Esophagus muscularis mucosa (tissue), 4 donors: ENCODE results near the gene PRR15L. TPM values are rescaled to one million over a fixed set of nuclear protein-coding genes. Genes with fewer than 3 reads are reported as not detected.
A peak's percentile ranks its signal among the peaks of the same experiment; 100 is the strongest.

Experiments
- DNase-seq: peaks from one replicate; pipeline ENCODE4 v3.0.0-alpha.2; 2017; ENCODE audit errors: extremely low spot score
- H3K27ac ChIP-seq, 4 donors: fragments of 200-600 bp; sonication (generic); replicated peaks in 1 of 4; 1 replicate in 3 of 4; 2 replicates in 1 of 4; pipeline ENCODE4 v1.5.1; 2016 to 2019; ENCODE audit warnings: mild to moderate bottlenecking in 1 of 4
- H3K27me3 ChIP-seq, 4 donors: fragments of 200-600 bp; sonication (generic); one replicate each; pipeline versions ENCODE4 v1.5.1 to v1.6.0; 2016 to 2019
- H3K36me3 ChIP-seq, 4 donors: fragments of 200-600 bp; sonication (generic); one replicate each; pipeline ENCODE4 v1.5.1; 2016 to 2019
- H3K4me1 ChIP-seq, 4 donors: fragments of 200-600 bp; sonication (generic); one replicate each; pipeline ENCODE4 v1.5.1; 2016 to 2019
- H3K4me3 ChIP-seq, 4 donors: fragments of 200-600 bp; sonication (generic); 1 replicate in 2 of 4; 2 replicates in 2 of 4; pipeline ENCODE4 v1.5.1; 2016 to 2019; ENCODE audit warnings: mild to moderate bottlenecking in 4 of 4, moderate library complexity in 1 of 4
- H3K9me3 ChIP-seq, 4 donors: fragments of 200-600 bp; sonication (generic); 1 replicate in 3 of 4; 2 replicates in 1 of 4; pipeline ENCODE4 v1.5.1; 2016 to 2019
- CTCF ChIP-seq, 3 experiments: fragments of 200-600 bp in 2 of 3; fragments of 450-650 bp in 1 of 3; sonication (generic) in 2 of 3; IDR thresholded peaks; one replicate each; pipeline ENCODE4 v1.5.1; 2017 to 2019; ENCODE audit warnings: antibody characterized with exemption in 3 of 3, mild to moderate bottlenecking in 2 of 3, moderate library complexity in 1 of 3
- EP300 ChIP-seq: sonication (generic); formaldehyde crosslinking; IDR thresholded peaks from one replicate; pipeline ENCODE4 v1.6.1; 2017; ENCODE audit warnings: antibody characterized with exemption
- POLR2A ChIP-seq: fragments of 450-650 bp; IDR thresholded peaks from one replicate; pipeline ENCODE4 v1.6.1; 2017; ENCODE audit warnings: antibody characterized with exemption, moderate library complexity, mild to moderate bottlenecking, low read depth
- POLR2AphosphoS5 ChIP-seq, 2 donors: sonication (generic); formaldehyde crosslinking; IDR thresholded peaks; one replicate each; pipeline ENCODE4 v1.6.1; 2017; ENCODE audit warnings: antibody characterized with exemption in 2 of 2
- WGBS: methylation state at CpG from one replicate; pipeline ENCODE4 v1.1.5; 2018; 5-methylcytosine and 5-hydroxymethylcytosine counted together
- intact Hi-C: fragments of 100-400 bp; cut with DNase I; formaldehyde crosslinking; loops from one replicate; pipeline ENCODE4 v1.15.1; 2023
- total RNA-seq, 4 donors: library from RNA; depleted of rRNA; stranded (reverse); fragments of >200 nt; gene quantifications; one replicate each; pipeline versions ENCODE4 v1.1.0 to v1.2.1, GENCODE V29; 2016

The PRR15L gene
- total RNA-seq, 4 donors from 2014 or later, result not detected

DNA sequence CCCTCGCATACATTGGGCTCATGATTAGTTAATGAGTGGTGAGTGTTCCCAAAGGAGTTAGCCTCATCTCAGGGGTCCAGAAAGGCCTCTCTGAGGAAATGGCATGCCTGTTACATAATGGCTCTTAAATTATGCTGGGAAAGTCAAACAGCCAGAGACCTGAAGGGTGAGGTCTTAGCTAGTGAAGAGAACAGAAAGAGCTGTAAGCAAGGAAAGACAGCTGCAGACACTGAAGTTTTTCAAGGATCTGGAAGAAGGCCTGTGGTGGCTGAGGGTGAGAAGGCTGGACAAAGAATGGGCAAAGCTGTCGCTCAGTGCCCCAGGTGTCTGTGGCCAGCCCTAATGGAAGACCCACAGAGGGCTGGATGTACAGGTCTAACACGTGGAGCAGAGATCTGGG is 51.2 kb downstream of the PRR15L start:
- Histone ChIP-seq H3K27me3 (no peaks in the 10 kb centered on the region), H3K36me3 (no peaks in the 10 kb centered on the region), H3K4me1 (peaks cover 63 to 86% (median 78%) of the 10 kb centered on the region in 4 donors), H3K9me3 (no peaks in the 10 kb centered on the region), H3K4me3 (no peak overlapping the region), H3K27ac (peak overlapping the region; percentile 80 to 89 (median 86))
- 91% methylated on average over 3 of the region's 3 CpGs for WGBS
- DNase-seq, result no peak
- intact Hi-C loops, result no loop called here
- TF ChIP-seq CTCF (IDR thresholded peaks at IDR 0.05) (no peak), POLR2A (no peak), EP300 (no peak), POLR2AphosphoS5 (IDR thresholded peaks at IDR 0.05) (no peak)

DNA sequence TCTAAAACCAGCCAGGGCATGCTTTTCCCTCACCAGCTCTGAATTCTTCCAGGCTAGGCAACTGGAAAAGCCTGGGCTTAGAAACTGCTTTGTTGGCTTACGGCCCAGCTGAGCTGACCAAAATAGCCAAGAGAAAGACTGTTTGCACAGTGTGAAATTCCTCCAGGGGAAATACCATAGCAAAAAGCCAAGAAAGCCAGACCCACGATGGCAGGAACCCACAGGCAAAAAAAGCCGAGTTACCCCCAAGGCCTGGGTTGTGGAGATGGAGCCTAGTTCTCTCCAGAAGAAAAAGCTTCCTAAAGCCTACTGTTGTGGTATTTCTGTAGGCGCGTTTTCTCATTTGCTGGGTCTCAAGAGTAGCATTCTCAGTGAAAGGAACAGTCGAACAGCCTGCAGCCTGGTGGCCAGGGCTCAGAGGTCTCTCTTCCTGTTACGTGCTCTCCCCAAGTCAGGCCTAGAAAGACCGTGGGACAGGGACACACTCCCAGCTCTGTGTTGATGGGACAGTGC is 52.4 kb downstream of the PRR15L start:
- intact Hi-C loops, result no loop called here
- no peaks in the 10 kb centered on the region for H3K36me3 ChIP-seq
- no peaks in the 10 kb centered on the region for H3K27me3 ChIP-seq
- DNase-seq, result no peak
- H3K4me1 ChIP-seq, result peaks cover 72 to 96% (median 88%) of the 10 kb centered on the region in 4 donors
- H3K4me3 ChIP-seq, result peak overlapping the region in 3 of 4 donors; percentile 9 to 16 (median 10)
- H3K27ac ChIP-seq, result peak overlapping the region; percentile 80 to 89 (median 86)
- H3K9me3 ChIP-seq, result no peaks in the 10 kb centered on the region
- 0% methylated on average over 4 of the region's 8 CpGs for WGBS
- TF ChIP-seq POLR2A, result no peak
- peak; percentile 26 to 60 for TF ChIP-seq POLR2AphosphoS5 (IDR thresholded peaks at IDR 0.05)
- TF ChIP-seq CTCF (IDR thresholded peaks at IDR 0.05), result no peak
- TF ChIP-seq EP300, result no peak

DNA sequence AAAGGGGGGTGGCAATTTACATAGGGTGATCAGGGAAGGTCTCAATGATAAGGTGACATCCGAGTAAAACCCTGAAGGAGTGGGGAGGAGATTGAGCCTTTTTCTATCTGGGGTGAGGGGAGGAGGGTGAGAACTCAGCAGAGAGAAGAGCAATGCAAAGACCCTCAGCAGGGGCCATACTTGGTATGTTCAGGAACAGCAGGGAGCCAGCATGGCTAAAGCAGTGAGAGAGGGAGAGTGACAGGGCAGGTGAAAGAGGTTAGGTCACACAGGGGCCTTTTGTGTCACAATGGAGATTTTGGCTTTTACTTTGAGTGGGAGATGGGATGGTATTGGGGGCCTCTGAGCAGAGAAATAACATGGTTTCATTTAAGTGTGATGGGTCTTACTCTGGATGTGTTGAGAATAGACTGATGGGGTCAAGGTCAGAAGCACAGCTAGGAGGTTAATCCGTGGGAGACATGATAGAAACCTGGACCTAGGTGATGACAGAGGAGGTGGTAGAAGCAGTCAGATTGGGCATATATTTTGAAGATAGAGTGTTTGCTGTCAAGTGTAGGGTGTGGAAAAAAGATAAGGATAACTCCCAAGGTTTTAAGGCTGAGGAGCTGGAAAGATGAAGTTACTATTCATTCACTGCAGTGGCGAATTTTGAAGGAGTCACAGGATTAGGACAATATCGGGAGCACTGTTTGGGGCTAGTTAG is 55.5 kb downstream of the PRR15L start:
- Histone ChIP-seq H3K4me3 (no peak overlapping the region), H3K9me3 (no peaks in the 10 kb centered on the region), H3K27ac (peak overlapping the region in 1 of 4 donors; percentile 36), H3K27me3 (no peaks in the 10 kb centered on the region), H3K36me3 (no peaks in the 10 kb centered on the region), H3K4me1 (peaks cover 77 to 99% (median 91%) of the 10 kb centered on the region in 4 donors)
- TF ChIP-seq EP300, result no peak
- no peak for TF ChIP-seq POLR2AphosphoS5 (IDR thresholded peaks at IDR 0.05)
- no peak for TF ChIP-seq POLR2A
- TF ChIP-seq CTCF (IDR thresholded peaks at IDR 0.05), result no peak
- WGBS, result 83% methylated on average over 4 of the region's 4 CpGs
- no peak for DNase-seq
- intact Hi-C loops, result no loop called here

Other genes starting within 250 kb of the PRR15L start
- 1 to 10 TPM in 1 of 4 donors, under 1 TPM in 3; 0.42 to 2.2 (median 0.61) TPM for gene TBX21, start 224.6 kb downstream of the PRR15L start, total RNA-seq
- gene OSBPL7, start 136.1 kb downstream of the PRR15L start, total RNA-seq, result 1 to 10 TPM; 2.0 to 8.4 (median 4.7) TPM
- gene MRPL10, start 126.3 kb downstream of the PRR15L start, total RNA-seq, result 10 to 100 TPM; 43.6 to 86.8 (median 63.2) TPM
- gene LRRC46, start 126.2 kb downstream of the PRR15L start, total RNA-seq, result under 1 TPM in 1 of 4 donors, not detected in 3; 0.45 TPM
- gene SCRN2, start 116.6 kb downstream of the PRR15L start, total RNA-seq, result 10 to 100 TPM in 3 of 4 donors, 1 to 10 TPM in 1; 9.6 to 34.0 (median 23.1) TPM
- under 1 TPM; under 0.01 to 0.71 (median 0.25) TPM for gene SP6, start 106.7 kb downstream of the PRR15L start, total RNA-seq
- gene SP2, start 61.6 kb downstream of the PRR15L start, total RNA-seq, result 10 to 100 TPM in 1 of 4 donors, 1 to 10 TPM in 3; 7.1 to 16.0 (median 9.4) TPM
- gene PNPO, start 16.3 kb downstream of the PRR15L start, total RNA-seq, result 10 to 100 TPM; 21.2 to 32.8 (median 27.6) TPM
- gene CDK5RAP3, start 13.2 kb upstream of the PRR15L start, total RNA-seq, result 10 to 100 TPM; 43.9 to 70.2 (median 58.4) TPM
- 10 to 100 TPM; 58.1 to 73.9 (median 64.1) TPM for gene COPZ2, start 79.9 kb upstream of the PRR15L start, total RNA-seq
- 100 to 1,000 TPM; 164 to 281 (median 264) TPM for gene NFE2L1, start 90.5 kb upstream of the PRR15L start, total RNA-seq
- gene CBX1, start 143.6 kb upstream of the PRR15L start, total RNA-seq, result 10 to 100 TPM; 32.1 to 59.5 (median 39.7) TPM
- gene SNX11, start 149.9 kb upstream of the PRR15L start, total RNA-seq, result 10 to 100 TPM; 16.1 to 22.0 (median 20.3) TPM